Measurements from ENCODE around the gene DBNL.
"Not testable (repeated sequence)": the region's sequence is repeated elsewhere in the genome, so short reads cannot be mapped to it uniquely, and the experiment has no call there.

Gene DBNL

GRCh38 chr7:44044315-44045225, at the start of gene DBNL:
Gene DBNL (plus strand): TSS chr7:44044702. CDS start chr7:44044738, 36 bp downstream.
- DNase-seq (ENCODE audit: low read depth in 2 of 2) = peak; percentile 81 to 90

- not testable (repeated sequence) for DNase-seq (ENCODE audit: low read depth in 2 of 2)
These were observed 47.0 kb upstream of the DBNL start, which contains the start of gene SPDYE1 for GRCh38 chr7:43997532-43997931. Gene SPDYE1 (plus strand): TSS chr7:43997897. CDS start chr7:43999950, 2,053 bp downstream.

GRCh38 chr7:44012081-44012480, 32.4 kb upstream of the DBNL start:
- DNase-seq (ENCODE audit: low read depth in 2 of 2) = not testable (repeated sequence)

- DNase-seq (ENCODE audit: low read depth in 2 of 2) = not testable (repeated sequence)
These were observed 29.4 kb upstream of the DBNL start for GRCh38 chr7:44015090-44015489.

- DNase-seq (ENCODE audit: low read depth in 2 of 2) = peak; percentile 98 to 99
These were observed 25.4 kb upstream of the DBNL start for GRCh38 chr7:44018857-44019807.

- not testable (repeated sequence) for DNase-seq (ENCODE audit: low read depth in 2 of 2)
These were observed 24.7 kb upstream of the DBNL start for GRCh38 chr7:44019825-44020224.

GRCh38 chr7:44022069-44022468, 22.4 kb upstream of the DBNL start:
- DNase-seq (ENCODE audit: low read depth in 2 of 2) = not testable (repeated sequence)

GRCh38 chr7:44022796-44023467, 21.6 kb upstream of the DBNL start:
- not testable (repeated sequence) for DNase-seq (ENCODE audit: low read depth in 2 of 2)

GRCh38 chr7:44029433-44029832, 15.1 kb upstream of the DBNL start:
- not testable (repeated sequence) for DNase-seq (ENCODE audit: low read depth in 2 of 2)

- not testable (repeated sequence) for DNase-seq (ENCODE audit: low read depth in 2 of 2)
These were observed 14.5 kb upstream of the DBNL start for GRCh38 chr7:44030029-44030428.

GRCh38 chr7:44031319-44031718, 13.2 kb upstream of the DBNL start:
- not testable (repeated sequence) for DNase-seq (ENCODE audit: low read depth in 2 of 2)

GRCh38 chr7:44032031-44032430, 12.5 kb upstream of the DBNL start:
- not testable (repeated sequence) for DNase-seq (ENCODE audit: low read depth in 2 of 2)

GRCh38 chr7:44033971-44034844, 10.3 kb upstream of the DBNL start:
- DNase-seq (ENCODE audit: low read depth in 2 of 2) = not testable (repeated sequence)

- peak in 1 of 2 donors; percentile 29 for DNase-seq (ENCODE audit: low read depth in 2 of 2)
These were observed 8.1 kb upstream of the DBNL start for GRCh38 chr7:44036364-44036763.

GRCh38 chr7:44037951-44038350, 6.6 kb upstream of the DBNL start:
- not testable (repeated sequence) for DNase-seq (ENCODE audit: low read depth in 2 of 2)

- DNase-seq (ENCODE audit: low read depth in 2 of 2) = not testable (repeated sequence)
These were observed 5.9 kb upstream of the DBNL start for GRCh38 chr7:44038553-44038952.

- DNase-seq (ENCODE audit: low read depth in 2 of 2) = peak; percentile 65 to 66
These were observed 5.4 kb upstream of the DBNL start for GRCh38 chr7:44038961-44039558.

- not testable (repeated sequence) for DNase-seq (ENCODE audit: low read depth in 2 of 2)
These were observed 4.6 kb upstream of the DBNL start for GRCh38 chr7:44039800-44040492.

GRCh38 chr7:44040493-44040891, 4.0 kb upstream of the DBNL start:
- DNase-seq (ENCODE audit: low read depth in 2 of 2) = peak; percentile 35 to 46

Measured in activated CD4-positive, alpha-beta T cell treated with anti-CD3 and anti-CD28 coated beads for 24 hours (primary cell).